ENCODE measurements around the gene FUT4. TPM values are rescaled to one million over a fixed set of nuclear protein-coding genes. Genes with fewer than 3 reads are reported as not detected.

The FUT4 gene
- polyA plus RNA-seq, 1 donor from 2014 or later, result 0.62 TPM

- TF ChIP-seq SMC3 (conservative IDR thresholded peaks at IDR 0.05; ENCODE audit: poor library complexity) (no peak), RAD21 (conservative IDR thresholded peaks at IDR 0.05) (no peak), EZH2 (IDR thresholded peaks at IDR 0.05; ENCODE audit: borderline replicate concordance, insufficient read depth, low read length, poor library complexity, severe bottlenecking) (no peak), CTCF (IDR thresholded peaks at IDR 0.05; ENCODE audit: poor library complexity, severe bottlenecking) (no peak), TAF1 (IDR thresholded peaks at IDR 0.05; ENCODE audit: low read depth) (no peak), EP300 (conservative IDR thresholded peaks at IDR 0.05; ENCODE audit: poor library complexity, severe bottlenecking) (no peak), POLR2AphosphoS5 (IDR thresholded peaks at IDR 0.05) (no peak), MXI1 (conservative IDR thresholded peaks at IDR 0.05; ENCODE audit: poor library complexity, severe bottlenecking) (no peak)
- TF ChIP-seq, protein P1, sequence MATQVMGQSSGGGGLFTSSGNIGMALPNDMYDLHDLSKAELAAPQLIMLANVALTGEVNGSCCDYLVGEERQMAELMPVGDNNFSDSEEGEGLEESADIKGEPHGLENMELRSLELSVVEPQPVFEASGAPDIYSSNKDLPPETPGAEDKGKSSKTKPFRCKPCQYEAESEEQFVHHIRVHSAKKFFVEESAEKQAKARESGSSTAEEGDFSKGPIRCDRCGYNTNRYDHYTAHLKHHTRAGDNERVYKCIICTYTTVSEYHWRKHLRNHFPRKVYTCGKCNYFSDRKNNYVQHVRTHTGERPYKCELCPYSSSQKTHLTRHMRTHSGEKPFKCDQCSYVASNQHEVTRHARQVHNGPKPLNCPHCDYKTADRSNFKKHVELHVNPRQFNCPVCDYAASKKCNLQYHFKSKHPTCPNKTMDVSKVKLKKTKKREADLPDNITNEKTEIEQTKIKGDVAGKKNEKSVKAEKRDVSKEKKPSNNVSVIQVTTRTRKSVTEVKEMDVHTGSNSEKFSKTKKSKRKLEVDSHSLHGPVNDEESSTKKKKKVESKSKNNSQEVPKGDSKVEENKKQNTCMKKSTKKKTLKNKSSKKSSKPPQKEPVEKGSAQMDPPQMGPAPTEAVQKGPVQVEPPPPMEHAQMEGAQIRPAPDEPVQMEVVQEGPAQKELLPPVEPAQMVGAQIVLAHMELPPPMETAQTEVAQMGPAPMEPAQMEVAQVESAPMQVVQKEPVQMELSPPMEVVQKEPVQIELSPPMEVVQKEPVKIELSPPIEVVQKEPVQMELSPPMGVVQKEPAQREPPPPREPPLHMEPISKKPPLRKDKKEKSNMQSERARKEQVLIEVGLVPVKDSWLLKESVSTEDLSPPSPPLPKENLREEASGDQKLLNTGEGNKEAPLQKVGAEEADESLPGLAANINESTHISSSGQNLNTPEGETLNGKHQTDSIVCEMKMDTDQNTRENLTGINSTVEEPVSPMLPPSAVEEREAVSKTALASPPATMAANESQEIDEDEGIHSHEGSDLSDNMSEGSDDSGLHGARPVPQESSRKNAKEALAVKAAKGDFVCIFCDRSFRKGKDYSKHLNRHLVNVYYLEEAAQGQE (IDR thresholded peaks at IDR 0.05; ENCODE audit: borderline replicate concordance), result no peak
- Histone ChIP-seq H4K20me1 (ENCODE audit: insufficient read depth) (no peaks in the 10 kb centered on the region), H2AFZ (ENCODE audit: low read depth, low read length) (no peak overlapping the region), H3K27ac (ENCODE audit: low read length) (no peak overlapping the region), H3K9me2 (ENCODE audit: insufficient read depth, low read length) (no peaks in the 10 kb centered on the region), H3K36me3 (ENCODE audit: insufficient read depth, low read length) (no peaks in the 10 kb centered on the region), H3F3A (ENCODE audit: insufficient read depth, low read length, poor library complexity, severe bottlenecking) (no peaks in the 10 kb centered on the region), H3K79me2 (replicated peaks; ENCODE audit: insufficient read depth, low read length) (no peaks in the 10 kb centered on the region), H3K9ac (ENCODE audit: low read length) (no peak overlapping the region), H3K4me2 (ENCODE audit: low read length) (no peak overlapping the region), H3K4me3 (ENCODE audit: low read length) (no peak overlapping the region), H3K27me3 (ENCODE audit: insufficient read depth, low read depth, low read length) (no peaks in the 10 kb centered on the region), H3K9me3 (ENCODE audit: low read length) (no peaks in the 10 kb centered on the region)
Measured at GRCh38 chr11:94576306-94576705, 32.6 kb downstream of the FUT4 start.

DNA sequence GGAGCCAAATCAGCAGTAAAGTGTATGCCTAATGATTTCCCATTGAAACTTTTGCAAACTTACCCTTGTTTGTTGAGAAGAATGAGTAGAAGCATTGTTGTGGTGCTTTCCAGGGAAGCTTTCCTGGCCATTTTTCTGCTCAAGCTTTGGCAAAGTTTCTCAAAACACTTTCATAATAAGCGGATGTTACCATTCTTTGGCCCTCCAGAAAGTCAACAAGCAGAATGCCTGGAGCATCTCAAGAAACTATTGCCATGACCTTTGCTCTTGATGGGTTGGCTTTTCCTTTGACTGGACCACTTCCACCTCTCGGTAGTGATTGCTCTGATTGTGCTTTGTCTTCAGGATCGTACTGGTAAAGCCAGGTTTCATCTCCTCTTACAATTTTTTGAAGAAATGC, 34.1 kb downstream of the FUT4 start:
- no peaks in the 10 kb centered on the region for H3K9me3 ChIP-seq (ENCODE audit: low read length)
- no peak overlapping the region for H3K9ac ChIP-seq (ENCODE audit: low read length)
- H3K27ac ChIP-seq (ENCODE audit: low read length), result no peak overlapping the region
- no peak overlapping the region for H2AFZ ChIP-seq (ENCODE audit: low read depth, low read length)
- no peaks in the 10 kb centered on the region for H3K9me2 ChIP-seq (ENCODE audit: insufficient read depth, low read length)
- no peak overlapping the region for H3K4me2 ChIP-seq (ENCODE audit: low read length)
- H3K4me3 ChIP-seq (ENCODE audit: low read length), result no peak overlapping the region
- H3K79me2 ChIP-seq (replicated peaks; ENCODE audit: insufficient read depth, low read length), result no peaks in the 10 kb centered on the region
- H3K36me3 ChIP-seq (ENCODE audit: insufficient read depth, low read length), result no peaks in the 10 kb centered on the region
- H3K27me3 ChIP-seq (ENCODE audit: insufficient read depth, low read depth, low read length), result no peaks in the 10 kb centered on the region
- H4K20me1 ChIP-seq (ENCODE audit: insufficient read depth), result no peaks in the 10 kb centered on the region
- no peak for TF ChIP-seq TAF1 (IDR thresholded peaks at IDR 0.05; ENCODE audit: low read depth)
- TF ChIP-seq SMC3 (conservative IDR thresholded peaks at IDR 0.05; ENCODE audit: poor library complexity), result no peak
- no peak for TF ChIP-seq RAD21 (conservative IDR thresholded peaks at IDR 0.05)
- no peak for TF ChIP-seq MXI1 (conservative IDR thresholded peaks at IDR 0.05; ENCODE audit: poor library complexity, severe bottlenecking)
- TF ChIP-seq, protein P1 (IDR thresholded peaks at IDR 0.05; ENCODE audit: borderline replicate concordance), result no peak
- no peak for TF ChIP-seq CTCF (IDR thresholded peaks at IDR 0.05; ENCODE audit: poor library complexity, severe bottlenecking)
- no peak for TF ChIP-seq EP300 (conservative IDR thresholded peaks at IDR 0.05; ENCODE audit: poor library complexity, severe bottlenecking)
- H3F3A ChIP-seq (ENCODE audit: insufficient read depth, low read length, poor library complexity, severe bottlenecking), result no peaks in the 10 kb centered on the region
